SK-MEL-5 (cell line): ENCODE measurements around the gene NOPCHAP1. TPM values are rescaled to one million over a fixed set of nuclear protein-coding genes. Genes with fewer than 3 reads are reported as not detected.

Experiments
- total RNA-seq: library from RNA; depleted of rRNA; stranded (reverse); fragments of >200 nt; shearing (Covaris generic); gene quantifications from 2 replicates; pipeline ENCODE4 v1.2.3, GENCODE V29; 2014; rRNA removed

NOPCHAP1 gene
- total RNA-seq, 1 experiment from 2014 or later: 29.0 TPM

Other genes starting within 250 kb of the NOPCHAP1 start
- gene SLC41A2, start 28.0 kb upstream of the NOPCHAP1 start, total RNA-seq: 2.8 and 8.5 TPM in 2 replicates
- 4.2 and 4.4 TPM in 2 replicates for gene ALDH1L2, start 98.1 kb downstream of the NOPCHAP1 start, total RNA-seq
- 66.6 and 80.8 TPM in 2 replicates for gene WASHC4, start 121.4 kb downstream of the NOPCHAP1 start, total RNA-seq
- gene APPL2, start 249.9 kb downstream of the NOPCHAP1 start, total RNA-seq: 34.4 and 37.3 TPM in 2 replicates